ENCODE measurements around the gene TMEM132A.
A peak's percentile ranks its signal among the peaks of the same experiment; 100 is the strongest.

Gene TMEM132A

DNA sequence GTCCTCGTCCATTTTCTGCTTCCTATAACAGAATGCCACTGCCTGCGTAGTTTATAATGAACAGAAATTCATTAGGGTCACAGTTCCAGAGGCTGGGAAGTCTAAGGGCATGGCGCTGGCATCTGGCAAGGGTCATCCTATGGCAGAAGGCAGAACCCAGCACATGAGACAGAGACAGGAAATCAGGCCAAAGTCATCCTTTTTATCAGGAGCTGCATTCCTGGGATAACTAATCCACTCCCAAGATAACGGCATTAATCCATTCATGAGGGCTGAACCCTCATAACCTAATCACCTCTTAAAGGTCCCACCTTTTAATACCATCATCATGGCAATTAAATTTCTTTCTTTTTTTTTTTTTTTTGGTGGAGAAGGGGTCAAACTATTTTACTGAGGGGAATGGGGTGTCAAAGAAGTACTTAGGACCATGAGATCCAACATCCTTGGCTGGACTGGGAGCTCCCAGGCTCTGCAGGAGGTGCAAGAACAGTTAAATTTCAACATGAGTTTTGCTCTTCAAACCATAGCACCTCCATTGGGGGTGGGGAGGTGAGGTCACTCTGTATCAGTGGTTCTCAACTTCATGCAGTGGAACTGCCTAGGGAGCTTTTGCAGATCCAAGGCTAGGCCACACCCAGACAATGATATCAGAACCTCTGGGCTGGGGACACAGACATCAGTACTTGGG is 5.9 kb upstream of the TMEM132A start:
- peaks cover 7% of the 10 kb centered on the region for H3K4me1 ChIP-seq (ENCODE audit: control insufficient read depth, insufficient read depth, low read length)

DNA sequence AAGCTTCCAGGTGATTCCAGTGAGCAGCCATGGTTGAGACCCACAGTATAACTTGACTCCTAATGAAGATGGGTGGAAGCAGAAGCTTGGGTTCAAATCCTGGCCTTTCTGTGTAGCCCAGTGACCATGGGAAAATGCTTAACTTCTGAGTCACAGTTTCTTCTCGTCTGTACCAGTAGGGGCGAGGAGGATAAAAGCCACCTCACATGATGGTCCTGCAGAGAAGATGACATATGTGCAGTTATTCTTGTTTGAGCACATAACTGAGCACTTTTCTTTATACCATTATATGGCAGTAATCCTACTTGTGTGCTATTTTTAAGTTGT is 5.4 kb upstream of the TMEM132A start:
- Histone ChIP-seq H3K4me1 (ENCODE audit: control insufficient read depth, insufficient read depth, low read length) (peaks cover 9% of the 10 kb centered on the region), H3K36me3 (ENCODE audit: control insufficient read depth, insufficient read depth, low read length) (peaks cover 21% of the 10 kb centered on the region), H3K27me3 (ENCODE audit: control insufficient read depth, insufficient read depth, low read length) (peaks cover 8% of the 10 kb centered on the region), H3K9ac (ENCODE audit: low read depth, low read length) (no peak overlapping the region), H3K4me3 (ENCODE audit: low read depth, low read length) (no peak overlapping the region), H3K9me3 (ENCODE audit: control insufficient read depth, insufficient read depth, low read length) (no peaks in the 10 kb centered on the region)

More for the DNA sequence above, 5.9 kb upstream of the TMEM132A start:
- H3K27me3 ChIP-seq (ENCODE audit: control insufficient read depth, insufficient read depth, low read length) = peaks cover 7% of the 10 kb centered on the region
- H3K4me3 ChIP-seq (ENCODE audit: low read depth, low read length) = no peak overlapping the region
- H3K36me3 ChIP-seq (ENCODE audit: control insufficient read depth, insufficient read depth, low read length) = peaks cover 19% of the 10 kb centered on the region
- no peaks in the 10 kb centered on the region for H3K9me3 ChIP-seq (ENCODE audit: control insufficient read depth, insufficient read depth, low read length)
- no peak overlapping the region for H3K9ac ChIP-seq (ENCODE audit: low read depth, low read length)

DNA sequence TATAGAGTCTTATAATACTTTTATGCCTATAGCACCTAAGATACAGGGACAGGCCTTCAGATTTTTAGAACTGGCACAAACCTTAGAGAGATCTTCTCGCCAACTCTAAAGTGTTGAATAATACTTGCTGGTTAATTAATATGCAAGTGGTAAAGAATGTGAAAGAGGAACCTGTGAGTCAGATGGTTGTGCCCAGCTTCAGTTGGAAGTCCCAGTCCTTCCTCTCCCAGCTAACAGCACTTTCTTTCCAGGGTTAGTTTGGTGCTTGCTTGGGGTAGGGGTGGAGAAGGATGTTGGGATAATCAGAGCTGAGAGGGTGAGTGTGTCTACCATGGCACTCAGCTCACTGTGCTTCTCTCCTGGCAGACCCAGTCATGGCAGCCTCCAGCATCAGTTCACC is 4.9 kb upstream of the TMEM132A start:
- Histone ChIP-seq H3K4me3 (ENCODE audit: low read depth, low read length) (no peak overlapping the region), H3K27me3 (ENCODE audit: control insufficient read depth, insufficient read depth, low read length) (peaks cover 8% of the 10 kb centered on the region), H3K9me3 (ENCODE audit: control insufficient read depth, insufficient read depth, low read length) (no peaks in the 10 kb centered on the region), H3K4me1 (ENCODE audit: control insufficient read depth, insufficient read depth, low read length) (peaks cover 9% of the 10 kb centered on the region), H3K9ac (ENCODE audit: low read depth, low read length) (no peak overlapping the region), H3K36me3 (ENCODE audit: control insufficient read depth, insufficient read depth, low read length) (peaks cover 21% of the 10 kb centered on the region)

DNA sequence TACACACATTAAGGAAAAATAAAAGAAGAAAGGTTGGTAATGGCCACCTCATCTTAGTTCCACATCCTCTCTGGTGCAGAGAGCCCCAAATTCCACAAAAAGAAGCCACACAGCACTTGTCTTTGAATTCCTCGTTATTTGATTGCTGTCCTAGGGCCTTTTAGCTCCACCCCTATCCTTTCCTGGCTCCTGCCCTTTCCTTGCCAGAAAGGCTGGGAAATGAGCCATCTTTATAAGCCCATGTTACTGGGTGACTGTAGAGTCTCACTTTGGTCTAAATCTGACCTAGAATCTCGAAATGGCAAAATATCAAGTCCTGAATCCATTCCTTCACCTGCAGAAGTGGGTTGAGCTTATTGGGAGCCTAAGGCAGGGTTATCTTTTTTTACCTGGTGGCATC is 4.3 kb upstream of the TMEM132A start:
- Histone ChIP-seq H3K36me3 (ENCODE audit: control insufficient read depth, insufficient read depth, low read length) (peaks cover 21% of the 10 kb centered on the region), H3K4me1 (ENCODE audit: control insufficient read depth, insufficient read depth, low read length) (peaks cover 9% of the 10 kb centered on the region), H3K9me3 (ENCODE audit: control insufficient read depth, insufficient read depth, low read length) (no peaks in the 10 kb centered on the region), H3K4me3 (ENCODE audit: low read depth, low read length) (no peak overlapping the region), H3K27me3 (ENCODE audit: control insufficient read depth, insufficient read depth, low read length) (peaks cover 5% of the 10 kb centered on the region), H3K9ac (ENCODE audit: low read depth, low read length) (no peak overlapping the region)

DNA sequence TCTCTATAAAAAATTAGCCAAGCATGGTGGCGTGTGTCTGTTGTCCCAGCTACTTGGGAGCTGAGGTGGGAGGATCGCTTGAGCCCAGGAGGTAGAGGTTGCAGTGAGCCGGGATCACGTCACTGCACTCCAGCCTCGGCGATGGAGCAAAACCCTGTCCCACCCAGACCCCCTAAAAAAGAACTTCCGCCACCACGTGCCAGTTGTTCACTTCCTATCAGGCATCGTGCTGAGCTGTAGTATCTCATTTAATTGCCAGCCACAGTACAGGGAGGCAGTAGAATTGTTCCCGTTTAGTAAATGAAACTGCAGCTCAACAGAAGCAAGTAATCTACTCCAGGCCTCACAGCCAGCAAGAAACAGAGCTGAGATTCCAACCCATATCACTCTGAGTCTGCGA is 3.0 kb upstream of the TMEM132A start:
- H3K4me1 ChIP-seq (ENCODE audit: control insufficient read depth, insufficient read depth, low read length) = peaks cover 6% of the 10 kb centered on the region
- peaks cover 21% of the 10 kb centered on the region for H3K36me3 ChIP-seq (ENCODE audit: control insufficient read depth, insufficient read depth, low read length)
- H3K27me3 ChIP-seq (ENCODE audit: control insufficient read depth, insufficient read depth, low read length) = peaks cover 9% of the 10 kb centered on the region
- H3K9me3 ChIP-seq (ENCODE audit: control insufficient read depth, insufficient read depth, low read length) = no peaks in the 10 kb centered on the region
- H3K4me3 ChIP-seq (ENCODE audit: low read depth, low read length) = no peak overlapping the region
- no peak overlapping the region for H3K9ac ChIP-seq (ENCODE audit: low read depth, low read length)

DNA sequence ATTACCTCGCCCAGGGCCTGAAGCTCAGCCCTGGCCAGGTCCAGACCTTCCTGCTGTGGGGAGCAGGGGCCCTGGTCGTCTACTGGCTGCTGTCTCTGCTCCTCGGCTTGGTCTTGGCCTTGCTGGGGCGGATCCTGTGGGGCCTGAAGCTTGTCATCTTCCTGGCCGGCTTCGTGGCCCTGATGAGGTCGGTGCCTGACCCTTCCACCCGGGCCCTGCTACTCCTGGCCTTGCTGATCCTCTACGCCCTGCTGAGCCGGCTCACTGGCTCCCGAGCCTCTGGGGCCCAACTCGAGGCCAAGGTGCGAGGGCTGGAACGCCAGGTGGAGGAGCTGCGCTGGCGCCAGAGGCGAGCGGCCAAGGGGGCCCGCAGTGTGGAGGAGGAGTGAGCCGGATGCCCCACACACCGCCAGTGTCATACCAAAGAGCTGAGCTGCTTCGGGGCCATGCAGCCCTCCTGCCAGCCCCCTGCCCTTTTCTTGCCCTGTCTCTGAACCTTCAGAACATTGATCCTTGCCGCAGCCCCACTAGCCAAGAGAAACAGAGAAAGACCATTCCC is 2.4 kb upstream of the TMEM132A start:
- no peak overlapping the region for H3K4me3 ChIP-seq (ENCODE audit: low read depth, low read length)
- peaks cover 6% of the 10 kb centered on the region for H3K4me1 ChIP-seq (ENCODE audit: control insufficient read depth, insufficient read depth, low read length)
- H3K9me3 ChIP-seq (ENCODE audit: control insufficient read depth, insufficient read depth, low read length) = no peaks in the 10 kb centered on the region
- peaks cover 21% of the 10 kb centered on the region for H3K36me3 ChIP-seq (ENCODE audit: control insufficient read depth, insufficient read depth, low read length)
- H3K9ac ChIP-seq (ENCODE audit: low read depth, low read length) = no peak overlapping the region
- H3K27me3 ChIP-seq (ENCODE audit: control insufficient read depth, insufficient read depth, low read length) = peaks cover 9% of the 10 kb centered on the region

DNA sequence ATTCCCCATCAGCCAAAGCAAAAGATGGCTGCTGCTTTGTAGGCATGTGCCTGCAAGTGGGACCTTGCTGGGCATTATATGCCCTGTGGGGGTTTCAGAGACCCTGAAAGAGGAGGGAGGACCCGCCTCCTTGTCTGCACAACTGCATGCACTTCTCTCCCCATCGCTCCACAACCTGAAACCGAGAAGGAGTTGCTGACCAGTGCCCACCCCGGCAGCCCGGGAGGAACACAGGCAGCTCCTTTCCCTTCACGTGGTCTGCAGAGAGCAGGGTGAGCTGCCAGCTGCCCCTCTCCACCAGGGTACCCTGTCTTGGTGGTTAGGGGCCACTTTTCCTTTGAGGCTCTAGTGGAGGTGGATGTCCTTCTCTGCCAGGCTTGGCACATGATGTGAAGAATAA is 1.4 kb upstream of the TMEM132A start:
- Histone ChIP-seq H3K27me3 (ENCODE audit: control insufficient read depth, insufficient read depth, low read length) (peaks cover 9% of the 10 kb centered on the region), H3K4me1 (ENCODE audit: control insufficient read depth, insufficient read depth, low read length) (peaks cover 6% of the 10 kb centered on the region), H3K4me3 (ENCODE audit: low read depth, low read length) (no peak overlapping the region), H3K9ac (ENCODE audit: low read depth, low read length) (no peak overlapping the region), H3K36me3 (ENCODE audit: control insufficient read depth, insufficient read depth, low read length) (peaks cover 30% of the 10 kb centered on the region), H3K9me3 (ENCODE audit: control insufficient read depth, insufficient read depth, low read length) (no peaks in the 10 kb centered on the region)

DNA sequence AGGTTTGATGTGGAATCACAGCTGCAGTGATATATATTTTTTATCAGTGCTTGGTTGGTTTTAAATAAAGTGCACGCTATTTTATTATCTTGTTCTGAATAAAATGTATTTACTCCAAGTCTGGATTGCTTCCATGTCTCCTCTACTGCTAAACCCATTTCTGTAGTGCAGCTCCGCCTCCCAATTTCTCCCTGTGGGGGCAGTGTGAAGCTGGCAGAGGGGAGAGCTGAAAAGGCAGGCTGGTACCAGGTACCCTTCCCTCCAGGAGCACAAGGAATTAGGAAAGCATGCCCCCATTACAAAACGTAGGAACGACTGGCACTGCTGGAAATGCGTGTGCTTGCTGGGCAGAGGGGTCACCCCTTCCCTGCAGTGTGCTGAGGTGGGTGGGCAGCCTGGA is 934 bp upstream of the TMEM132A start:
- Histone ChIP-seq H3K36me3 (ENCODE audit: control insufficient read depth, insufficient read depth, low read length) (peaks cover 31% of the 10 kb centered on the region), H3K9ac (ENCODE audit: low read depth, low read length) (no peak overlapping the region), H3K4me3 (ENCODE audit: low read depth, low read length) (no peak overlapping the region), H3K27me3 (ENCODE audit: control insufficient read depth, insufficient read depth, low read length) (peaks cover 9% of the 10 kb centered on the region), H3K9me3 (ENCODE audit: control insufficient read depth, insufficient read depth, low read length) (no peaks in the 10 kb centered on the region), H3K4me1 (ENCODE audit: control insufficient read depth, insufficient read depth, low read length) (peaks cover 6% of the 10 kb centered on the region)

DNA sequence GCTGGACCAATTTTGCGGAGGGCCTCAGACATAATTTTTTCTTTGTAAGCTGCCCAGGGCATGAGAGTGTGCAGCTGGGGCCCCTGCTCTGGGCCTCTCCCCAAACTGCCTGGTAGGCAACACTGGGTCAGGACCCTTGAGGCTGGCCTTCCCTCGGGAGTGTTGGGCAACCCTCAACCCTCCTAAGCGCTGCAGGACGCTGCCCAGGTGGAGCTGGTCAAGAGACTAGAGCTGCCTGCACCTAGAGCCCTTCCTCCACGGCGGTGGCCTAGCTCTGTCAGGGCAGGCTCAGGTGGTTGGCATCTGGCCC is 505 bp upstream of the TMEM132A start:
- Histone ChIP-seq H3K27me3 (ENCODE audit: control insufficient read depth, insufficient read depth, low read length) (peaks cover 9% of the 10 kb centered on the region), H3K4me3 (ENCODE audit: low read depth, low read length) (peak overlapping the region; percentile 77), H3K9me3 (ENCODE audit: control insufficient read depth, insufficient read depth, low read length) (no peaks in the 10 kb centered on the region), H3K4me1 (ENCODE audit: control insufficient read depth, insufficient read depth, low read length) (peaks cover 6% of the 10 kb centered on the region), H3K36me3 (ENCODE audit: control insufficient read depth, insufficient read depth, low read length) (peaks cover 33% of the 10 kb centered on the region), H3K9ac (ENCODE audit: low read depth, low read length) (no peak overlapping the region)

DNA sequence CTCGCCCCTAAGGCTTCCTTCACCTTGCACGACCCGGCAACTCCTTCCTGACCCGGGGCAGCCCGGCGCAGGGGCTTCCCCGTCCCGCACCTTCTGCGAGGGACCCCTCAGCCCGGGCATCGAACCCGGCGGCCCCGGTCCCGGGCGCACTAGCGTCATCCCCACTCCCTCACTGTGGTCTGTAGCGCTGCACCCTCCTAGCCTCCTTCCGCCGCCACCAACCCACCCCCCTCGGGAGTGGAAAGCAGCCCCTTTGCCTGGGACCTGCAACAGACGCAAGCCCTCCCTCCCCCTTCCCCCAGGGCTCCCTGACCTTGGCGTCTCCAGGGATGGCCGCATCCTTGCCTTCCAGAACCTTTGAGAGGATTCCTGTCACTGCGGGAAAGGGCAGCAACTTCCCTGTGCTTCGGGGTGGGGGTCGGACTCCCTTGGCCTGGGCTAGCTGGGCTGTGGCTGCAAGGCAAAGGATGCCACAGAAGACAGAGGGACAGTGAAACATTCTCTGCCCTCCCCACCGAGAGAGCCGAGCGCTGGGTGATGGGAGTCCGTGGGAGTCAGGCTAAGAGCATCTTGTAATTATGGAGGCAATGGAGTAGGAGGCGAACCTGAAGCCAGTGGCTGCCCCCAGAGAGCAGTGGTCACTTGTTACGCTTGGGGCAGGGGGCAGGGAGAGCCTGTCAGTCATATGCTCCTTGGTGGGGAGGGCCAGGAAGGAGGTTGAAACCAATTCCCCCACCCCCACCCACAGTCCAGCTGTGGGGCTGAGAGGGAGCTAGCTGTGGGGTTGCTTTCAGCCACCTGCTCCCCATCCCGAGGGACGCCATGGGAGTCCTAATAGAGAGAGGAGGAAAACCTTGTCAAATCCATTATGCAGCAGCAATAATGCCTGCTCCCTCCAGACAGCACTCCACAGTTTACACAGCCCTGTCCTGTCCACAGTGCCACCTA is 920 bp downstream of the TMEM132A start:
- H3K4me1 ChIP-seq (ENCODE audit: control insufficient read depth, insufficient read depth, low read length) = peaks cover 6% of the 10 kb centered on the region
- peak overlapping the region; percentile 54 for H3K9ac ChIP-seq (ENCODE audit: low read depth, low read length)
- H3K36me3 ChIP-seq (ENCODE audit: control insufficient read depth, insufficient read depth, low read length) = peaks cover 36% of the 10 kb centered on the region
- H3K4me3 ChIP-seq (ENCODE audit: low read depth, low read length) = peak overlapping the region; percentile 77
- H3K27me3 ChIP-seq (ENCODE audit: control insufficient read depth, insufficient read depth, low read length) = peaks cover 9% of the 10 kb centered on the region
- no peaks in the 10 kb centered on the region for H3K9me3 ChIP-seq (ENCODE audit: control insufficient read depth, insufficient read depth, low read length)

DNA sequence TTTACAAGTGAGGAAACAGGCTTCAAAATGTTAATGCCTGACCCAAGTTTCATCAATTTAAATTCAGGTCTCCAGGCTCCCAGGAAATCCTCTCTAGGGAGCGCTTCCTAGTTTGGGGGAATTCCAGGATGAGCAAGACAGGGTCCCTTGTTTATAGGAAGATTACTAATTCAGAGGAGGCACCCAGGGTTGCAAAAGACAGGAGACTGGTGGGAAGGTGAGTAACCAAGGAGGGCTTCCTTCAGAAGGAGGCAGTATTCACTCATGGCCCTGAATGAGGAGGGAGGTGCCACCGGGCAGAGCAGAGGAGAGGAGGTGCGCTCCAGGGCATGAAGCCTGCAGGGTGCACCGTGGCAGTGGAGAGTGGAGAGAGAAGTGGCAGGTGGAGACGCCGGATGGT is 1.6 kb downstream of the TMEM132A start:
- Histone ChIP-seq H3K4me1 (ENCODE audit: control insufficient read depth, insufficient read depth, low read length) (peaks cover 6% of the 10 kb centered on the region), H3K9ac (ENCODE audit: low read depth, low read length) (no peak overlapping the region), H3K4me3 (ENCODE audit: low read depth, low read length) (peak overlapping the region; percentile 77), H3K36me3 (ENCODE audit: control insufficient read depth, insufficient read depth, low read length) (peaks cover 30% of the 10 kb centered on the region), H3K9me3 (ENCODE audit: control insufficient read depth, insufficient read depth, low read length) (no peaks in the 10 kb centered on the region), H3K27me3 (ENCODE audit: control insufficient read depth, insufficient read depth, low read length) (peaks cover 9% of the 10 kb centered on the region)

DNA sequence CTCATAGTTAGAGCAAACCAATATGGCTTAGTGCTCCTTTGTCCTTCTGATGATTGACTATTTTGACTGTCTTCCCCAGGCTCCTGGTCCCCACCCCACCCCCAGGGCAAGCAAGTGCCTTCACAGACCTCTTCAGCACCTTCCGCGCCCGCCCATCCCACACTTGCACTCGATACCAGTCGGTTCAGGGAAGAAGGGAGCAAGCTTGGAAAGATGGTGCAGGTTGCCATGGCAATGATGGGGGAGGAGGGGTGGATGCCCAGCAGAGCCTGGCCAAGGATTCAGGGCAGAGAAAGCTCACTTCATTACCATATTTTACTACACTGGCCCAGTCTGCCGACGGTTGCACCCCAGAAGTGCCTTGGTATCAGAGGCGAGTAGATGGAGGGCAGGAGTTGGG is 2.2 kb downstream of the TMEM132A start:
- Histone ChIP-seq H3K4me3 (ENCODE audit: low read depth, low read length) (no peak overlapping the region), H3K9me3 (ENCODE audit: control insufficient read depth, insufficient read depth, low read length) (no peaks in the 10 kb centered on the region), H3K4me1 (ENCODE audit: control insufficient read depth, insufficient read depth, low read length) (peaks cover 6% of the 10 kb centered on the region), H3K27me3 (ENCODE audit: control insufficient read depth, insufficient read depth, low read length) (peaks cover 9% of the 10 kb centered on the region), H3K36me3 (ENCODE audit: control insufficient read depth, insufficient read depth, low read length) (peaks cover 25% of the 10 kb centered on the region), H3K9ac (ENCODE audit: low read depth, low read length) (no peak overlapping the region)
